Measurements from ENCODE around the gene TCF19.
"Not testable (repeated sequence)": the region's sequence is repeated elsewhere in the genome, so short reads cannot be mapped to it uniquely, and the experiment has no call there.

The TCF19 gene

GRCh38 chr6:31185695-31186051 is 27.3 kb downstream of the TCF19 start:
- DNase-seq, result not testable (repeated sequence)

DNA sequence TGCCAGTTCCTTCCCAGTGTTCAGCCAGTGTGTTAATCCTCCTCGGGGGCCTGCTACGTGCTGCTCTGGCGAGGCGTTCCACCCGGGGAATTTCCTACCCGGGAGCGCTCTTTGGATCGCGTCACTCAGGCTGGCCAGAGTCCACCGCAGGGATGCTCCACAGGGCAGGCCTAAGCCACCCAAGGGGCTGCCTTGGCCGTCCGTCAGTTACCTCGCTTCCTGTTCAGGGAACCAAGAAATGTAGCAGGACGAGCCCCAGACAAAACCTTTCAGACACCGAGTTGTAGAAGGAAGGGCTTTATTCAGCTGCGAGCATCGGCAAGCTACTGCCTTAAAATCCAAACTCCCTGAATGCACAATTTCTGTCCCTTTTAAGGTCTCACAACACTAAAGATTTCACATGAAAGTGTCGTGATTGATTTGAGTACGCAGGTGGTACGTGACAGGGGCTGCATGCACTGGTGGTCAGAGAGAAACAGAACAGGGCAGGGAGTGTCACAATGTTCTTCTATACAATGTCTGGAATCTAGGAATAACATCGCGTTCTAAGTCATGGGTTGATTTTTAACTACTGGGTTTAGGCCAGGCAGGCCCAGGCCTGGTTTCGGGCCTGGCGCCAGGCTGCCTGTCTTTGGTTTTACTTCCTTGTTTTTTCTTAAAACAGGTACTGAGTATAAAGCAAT is 27.8 kb downstream of the TCF19 start:
- DNase-seq, result no peak

DNA sequence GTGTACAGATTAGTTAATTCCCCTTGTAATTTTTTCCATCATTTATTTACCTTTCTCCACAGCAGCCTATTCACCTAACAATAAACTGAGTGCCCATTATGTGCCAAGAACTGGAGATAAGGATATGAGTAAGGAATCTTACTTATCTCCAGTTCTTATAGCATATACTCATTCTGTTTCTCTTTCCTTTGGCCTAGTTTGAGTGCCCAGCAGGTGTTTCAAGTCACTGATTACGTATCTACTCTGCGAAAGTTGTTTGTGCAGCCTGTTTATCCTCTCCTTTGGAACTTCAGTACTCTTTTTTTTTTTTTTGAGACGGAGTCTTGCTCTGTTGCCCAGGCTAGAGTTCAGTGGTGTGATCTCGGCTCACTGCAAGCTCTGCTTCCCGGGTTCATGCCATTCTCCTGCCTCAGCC is 29.4 kb downstream of the TCF19 start:
- no peak for DNase-seq

DNA sequence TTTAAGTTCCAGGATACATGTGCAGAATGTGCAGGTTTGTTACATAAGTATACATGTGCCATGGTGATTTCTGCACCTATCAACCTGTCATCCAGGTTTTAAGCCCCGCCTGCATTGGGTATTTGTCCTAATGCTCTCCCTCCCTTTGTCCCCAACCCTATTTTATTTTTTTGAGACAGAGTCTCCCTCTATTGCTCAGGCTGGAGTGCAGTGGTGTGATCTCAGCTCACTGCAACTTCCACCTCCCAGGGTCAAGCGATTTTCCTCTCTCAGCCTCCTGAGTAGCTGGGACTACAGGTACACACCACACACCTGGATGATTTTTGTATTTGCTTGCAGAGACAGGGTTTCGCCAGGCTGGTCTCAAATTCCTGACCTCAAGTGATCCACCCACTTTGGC is 30.8 kb downstream of the TCF19 start:
- DNase-seq, result not testable (repeated sequence)

- DNase-seq, result no peak
Measured at GRCh38 chr6:31190488-31190887, 32.1 kb downstream of the TCF19 start.

DNA sequence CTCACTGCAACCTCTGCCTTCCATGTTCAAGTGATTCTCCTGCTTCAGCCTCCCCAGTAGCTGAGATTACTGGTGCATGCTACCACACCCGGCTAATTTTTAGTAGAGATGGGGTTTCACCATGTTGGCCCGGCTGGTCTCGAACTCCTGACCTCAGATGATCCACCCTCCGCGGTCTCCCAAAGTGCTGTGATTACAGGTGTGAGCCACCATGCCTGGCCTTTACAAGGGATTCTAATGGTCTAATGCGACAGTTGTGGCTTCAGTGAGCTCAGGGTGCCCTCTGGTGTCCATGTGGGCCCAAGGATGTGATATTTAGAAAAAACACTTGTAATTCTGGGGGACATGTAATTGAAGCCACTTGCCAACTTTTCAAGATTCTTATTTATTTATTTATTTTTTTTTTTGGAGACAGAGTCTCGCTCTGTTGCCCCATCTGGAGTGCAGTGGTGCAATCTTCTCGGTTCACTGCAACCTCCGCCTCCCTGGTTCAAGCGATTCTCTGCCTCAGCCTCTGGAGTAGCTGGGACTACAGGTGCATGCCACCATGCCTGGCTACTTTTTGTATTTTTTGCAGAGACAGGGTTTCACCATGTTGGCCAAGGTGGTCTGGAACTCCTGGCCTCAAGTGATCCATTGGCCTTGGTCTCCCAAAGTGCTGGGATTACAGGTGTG is 34.2 kb downstream of the TCF19 start:
- peak; percentile 66 for DNase-seq

DNA sequence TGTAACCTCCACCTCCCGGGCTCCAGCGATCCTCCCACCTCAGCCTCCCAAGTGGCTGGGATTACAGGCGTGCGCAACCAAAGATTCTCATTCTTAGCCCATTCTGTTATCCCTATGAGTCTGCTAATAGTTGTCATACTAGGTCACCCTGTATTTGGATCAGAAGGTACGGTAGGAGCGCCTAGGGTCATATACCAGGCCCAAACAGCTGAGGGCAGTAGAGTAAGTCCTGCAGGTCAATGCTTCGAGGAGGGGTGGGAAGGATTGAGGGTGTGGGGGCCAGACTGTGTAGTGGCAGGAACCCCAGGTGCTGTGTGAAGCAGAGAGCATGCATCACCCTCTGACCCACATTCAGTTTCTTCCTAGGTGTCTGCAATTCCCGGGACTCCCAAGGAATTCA is 34.8 kb downstream of the TCF19 start:
- no peak for DNase-seq

- no peak for DNase-seq
Measured at GRCh38 chr6:31194061-31194834, 35.9 kb downstream of the TCF19 start.

DNA sequence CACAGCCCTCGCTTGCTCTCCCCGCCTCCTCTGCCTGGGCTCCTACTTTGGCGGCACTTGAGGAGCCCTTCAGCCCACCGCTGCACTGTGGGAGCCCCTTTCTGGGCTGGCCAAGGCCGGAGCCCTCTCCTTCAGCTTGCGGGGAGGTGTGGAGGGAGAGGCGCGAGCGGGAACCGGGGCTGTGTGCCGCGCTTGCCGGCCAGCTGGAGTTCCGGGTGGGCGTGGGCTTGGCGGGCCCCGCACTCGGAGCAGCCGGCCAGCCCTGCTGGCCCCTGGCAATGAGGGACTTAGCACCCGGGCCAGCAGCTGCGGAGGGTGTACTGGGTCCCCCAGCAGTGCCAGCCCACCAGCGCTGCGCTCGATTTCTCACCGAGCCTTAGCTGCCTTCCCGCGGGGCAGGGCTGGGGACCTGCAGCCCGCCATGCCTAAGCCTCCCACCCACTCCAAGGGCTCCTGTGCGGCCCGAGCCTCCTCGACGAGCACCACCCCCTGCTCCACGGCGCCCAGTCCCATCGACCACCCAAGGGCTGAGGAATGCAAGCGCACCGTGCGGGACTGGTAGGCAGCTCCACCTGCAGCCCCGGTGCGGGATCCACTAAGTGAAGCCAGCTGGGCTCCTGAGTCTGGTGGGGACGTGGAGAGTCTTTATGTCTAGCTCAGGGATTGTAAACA is 37.1 kb downstream of the TCF19 start:
- not testable (repeated sequence) for DNase-seq

DNA sequence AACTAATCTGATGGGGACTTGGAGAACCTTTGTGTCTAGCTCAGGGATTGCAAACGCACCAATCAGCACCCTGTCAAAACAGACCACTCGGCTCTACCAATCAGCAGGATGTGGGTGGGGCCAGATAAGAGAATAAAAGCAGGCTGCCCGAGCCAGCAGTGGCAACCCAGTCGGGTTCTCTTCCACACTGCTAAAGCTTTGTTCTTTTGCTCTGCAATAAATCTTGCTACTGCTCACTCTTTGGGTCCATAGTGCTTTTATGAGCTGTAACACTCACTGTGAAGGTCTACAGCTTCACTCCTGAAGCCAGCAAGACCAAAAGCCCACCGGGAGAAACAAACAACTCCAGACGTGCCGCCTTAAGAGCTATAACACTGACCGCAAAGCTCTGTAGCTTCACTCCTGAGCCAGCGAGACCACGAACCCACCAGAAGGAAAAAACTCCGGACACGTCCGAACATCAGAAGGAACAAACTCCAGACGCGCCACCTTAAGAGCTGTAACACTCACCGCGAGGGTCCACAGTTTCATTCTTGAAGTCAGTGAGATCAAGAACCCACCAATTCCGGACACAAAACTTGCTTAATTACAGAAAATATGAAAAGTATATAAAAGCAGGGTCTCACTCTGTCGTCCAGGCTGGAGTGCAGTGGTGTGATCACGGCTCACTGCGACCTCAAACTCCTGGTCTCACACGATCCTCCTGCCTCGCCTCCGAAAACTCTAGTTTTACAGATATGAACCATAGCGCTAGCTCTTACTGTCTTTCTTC is 38.0 kb downstream of the TCF19 start:
- DNase-seq, result not testable (repeated sequence)

DNA sequence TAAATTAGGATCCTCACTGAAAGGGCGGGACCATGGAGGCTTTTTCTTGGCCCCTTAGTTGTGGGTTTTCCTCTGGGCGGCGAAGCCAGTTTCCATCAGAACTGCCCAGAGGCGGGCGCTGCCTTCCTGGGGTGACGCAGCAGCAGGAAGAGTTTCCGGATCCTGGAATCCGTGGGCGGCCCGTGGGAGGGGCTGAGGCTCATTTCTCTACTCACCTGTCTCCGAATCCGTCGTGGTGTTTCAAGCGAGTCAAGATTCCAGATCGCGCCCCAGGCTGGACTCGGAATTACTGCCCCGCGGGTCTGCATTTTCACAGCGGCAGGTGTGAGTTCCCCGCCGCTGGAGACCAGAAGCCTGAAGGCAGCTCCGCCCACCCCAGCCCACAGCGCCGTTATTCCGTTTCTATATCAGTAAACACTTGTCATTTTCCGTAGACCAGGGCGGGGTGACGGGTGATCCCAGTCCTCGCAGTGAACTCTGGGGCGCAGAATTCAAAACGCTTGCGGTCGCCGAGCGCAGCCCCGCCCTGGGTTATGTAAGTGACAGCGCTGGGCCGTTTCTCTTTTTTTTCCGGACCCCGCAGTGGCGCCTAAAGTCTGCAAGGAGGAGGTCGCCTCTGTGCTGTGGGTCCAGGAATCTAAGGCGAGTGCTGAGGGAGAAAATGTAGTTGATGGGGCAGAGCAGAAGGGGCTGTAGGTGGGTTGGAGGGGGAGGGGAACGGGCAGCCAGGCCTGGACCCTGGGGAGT is 39.3 kb downstream of the TCF19 start:
- peak; percentile 92 for DNase-seq

GRCh38 chr6:31199105-31199452 is 40.7 kb downstream of the TCF19 start:
- DNase-seq, result not testable (repeated sequence)

DNA sequence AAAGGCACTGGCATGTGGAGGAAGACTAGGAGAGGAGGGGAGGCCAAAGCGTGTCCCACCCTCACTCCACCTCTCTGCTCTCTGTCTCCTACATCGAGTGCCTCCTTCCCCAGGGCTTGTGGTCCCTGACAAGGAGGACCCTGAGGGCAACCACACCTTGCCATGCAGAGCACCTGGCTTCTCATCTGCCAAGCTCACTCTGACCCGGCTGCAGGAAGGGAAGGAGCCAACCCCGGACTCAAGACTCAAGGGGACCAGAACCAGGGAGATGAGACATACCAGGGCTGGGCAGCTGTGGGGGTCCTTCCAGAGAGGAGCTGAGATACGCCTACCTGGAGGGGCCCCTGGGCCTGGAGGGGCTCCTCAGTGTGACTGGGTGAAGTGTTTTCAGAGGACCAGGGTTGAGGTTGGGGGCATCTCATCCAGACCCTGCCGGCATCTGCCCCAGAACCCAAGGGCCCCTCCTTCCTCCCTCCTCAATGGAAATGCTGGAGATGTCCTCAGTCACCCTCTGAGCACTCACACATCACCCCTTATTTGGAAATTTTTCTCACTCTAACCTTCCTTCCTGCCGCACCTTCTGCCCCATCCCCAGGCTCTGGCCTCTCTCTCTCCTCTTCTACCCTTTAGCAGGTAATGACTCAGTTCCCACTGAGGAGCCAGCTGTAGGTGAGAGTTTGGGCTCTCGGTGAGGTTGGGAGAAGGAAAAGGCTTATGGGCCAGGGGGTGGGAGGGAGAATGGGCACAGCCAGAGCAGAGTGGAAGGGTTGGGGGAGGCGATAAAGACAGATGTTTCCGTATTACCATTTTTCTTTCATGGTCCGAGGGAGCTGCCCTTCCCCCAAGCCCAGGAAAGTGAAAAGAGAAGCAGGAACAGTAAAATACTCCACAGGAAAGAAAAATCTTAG is 44.1 kb downstream of the TCF19 start:
- DNase-seq, result peak; percentile 44

DNA sequence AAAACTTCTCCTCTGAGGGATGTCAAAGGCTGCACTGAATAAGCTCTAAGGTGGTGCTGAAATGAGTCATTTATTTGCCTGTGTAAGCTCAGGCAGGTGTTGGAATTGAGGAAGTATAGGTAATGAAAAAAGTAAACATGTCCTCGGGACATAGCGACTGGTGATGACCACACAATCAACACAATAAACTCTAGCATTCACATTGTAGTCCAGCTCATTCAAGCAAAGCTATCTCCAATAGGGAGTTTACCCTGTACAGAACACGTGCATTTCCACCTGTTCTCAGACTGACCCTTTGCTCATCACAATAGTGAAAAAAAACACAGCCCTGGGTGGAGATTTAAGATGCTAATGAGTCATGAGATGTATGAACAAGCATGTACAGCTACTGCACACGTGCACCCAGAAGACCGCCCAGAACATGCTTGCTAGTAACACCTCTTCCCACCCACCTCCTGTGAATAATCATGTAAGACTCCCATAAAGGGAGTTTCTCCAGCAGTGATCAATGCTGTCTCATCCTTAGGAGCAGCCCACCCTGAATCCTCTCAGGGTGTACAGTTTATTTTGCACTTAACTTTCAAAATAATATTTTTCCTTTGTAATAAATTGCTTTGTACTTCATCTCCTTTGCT is 45.1 kb downstream of the TCF19 start:
- peak; percentile 54 for DNase-seq

DNA sequence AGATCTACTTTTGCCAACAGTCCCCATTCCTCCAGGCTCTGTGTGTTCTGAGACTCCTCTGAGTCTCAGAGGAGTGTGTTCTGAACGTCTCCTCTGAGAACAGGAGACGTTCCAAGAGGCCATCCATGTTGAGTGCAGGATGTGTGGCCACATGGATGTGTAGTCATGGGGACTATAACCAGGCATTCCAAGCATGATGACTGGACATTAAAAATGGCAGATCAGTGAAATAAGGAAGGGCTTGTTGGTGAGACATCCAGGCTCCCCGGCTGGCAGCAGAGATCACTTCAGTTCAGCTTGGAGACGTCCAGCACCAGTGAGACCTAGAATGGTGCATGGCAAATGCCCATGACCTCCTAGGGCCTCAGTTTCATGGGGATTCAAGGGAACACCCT is 46.4 kb downstream of the TCF19 start:
- DNase-seq, result no peak

DNA sequence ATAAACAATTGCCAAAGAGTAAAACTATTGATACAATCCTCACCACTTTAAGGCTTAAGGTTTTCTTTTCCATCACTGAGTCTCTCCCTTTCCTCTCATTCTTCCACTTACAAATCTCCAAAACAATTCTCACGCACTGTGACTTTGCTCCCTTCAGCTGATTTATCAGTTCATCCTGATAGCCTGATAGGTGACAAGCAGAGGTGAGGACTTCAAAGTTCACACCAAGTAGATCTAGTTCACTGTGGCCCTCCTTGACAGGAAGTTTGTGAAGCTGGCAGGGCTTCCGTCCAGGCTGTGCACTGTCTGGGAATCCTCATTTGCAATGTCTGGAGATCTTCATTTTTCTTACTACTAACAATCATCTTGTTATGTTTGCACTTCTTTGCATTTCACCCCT is 47.2 kb downstream of the TCF19 start:
- DNase-seq, result no peak

DNA sequence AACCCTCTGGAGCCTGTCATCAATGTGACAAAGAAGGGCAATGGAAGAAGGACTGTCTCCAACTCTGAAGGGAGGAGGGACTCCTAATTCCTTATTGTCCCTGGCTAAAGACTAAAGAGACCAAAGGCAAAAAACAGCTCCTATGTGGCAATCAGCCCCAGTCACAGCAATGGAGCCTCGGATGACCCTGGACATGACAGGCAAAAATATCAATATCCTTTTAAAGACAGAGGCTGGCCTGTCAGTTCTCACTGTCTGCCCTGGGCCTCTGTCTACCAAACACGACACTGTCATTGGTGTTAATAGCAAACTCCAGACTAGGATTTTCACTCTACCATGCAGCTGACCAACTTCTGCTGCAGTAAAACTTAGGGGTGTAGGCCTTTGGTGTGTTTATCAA is 50.1 kb downstream of the TCF19 start:
- no peak for DNase-seq

GRCh38 chr6:31209137-31209536 is 50.7 kb downstream of the TCF19 start:
- DNase-seq, result no peak

DNA sequence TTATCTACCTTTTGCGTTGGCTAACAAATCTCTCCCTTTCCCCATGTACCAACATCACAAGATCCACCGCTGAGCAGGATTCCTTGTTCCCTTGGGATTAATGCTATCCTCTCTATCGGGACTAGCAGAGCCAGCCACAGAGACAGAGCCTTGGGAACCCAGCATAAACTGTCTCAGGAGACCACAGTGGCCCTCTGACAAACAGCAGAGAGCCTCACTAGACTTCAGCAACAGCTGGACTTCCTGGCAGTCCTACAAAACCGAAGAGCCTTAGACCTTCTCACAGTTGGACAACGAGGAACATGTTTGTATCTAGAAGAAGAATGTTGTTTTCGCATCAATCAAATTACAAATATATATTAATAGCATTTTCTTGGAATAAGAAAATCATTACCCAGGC is 51.7 kb downstream of the TCF19 start:
- no peak for DNase-seq

Data from CD4-positive, alpha-beta T cell treated with Interleukin-17A for 4 hours (primary cell).